ENCODE data around the gene C11orf68.

DNA sequence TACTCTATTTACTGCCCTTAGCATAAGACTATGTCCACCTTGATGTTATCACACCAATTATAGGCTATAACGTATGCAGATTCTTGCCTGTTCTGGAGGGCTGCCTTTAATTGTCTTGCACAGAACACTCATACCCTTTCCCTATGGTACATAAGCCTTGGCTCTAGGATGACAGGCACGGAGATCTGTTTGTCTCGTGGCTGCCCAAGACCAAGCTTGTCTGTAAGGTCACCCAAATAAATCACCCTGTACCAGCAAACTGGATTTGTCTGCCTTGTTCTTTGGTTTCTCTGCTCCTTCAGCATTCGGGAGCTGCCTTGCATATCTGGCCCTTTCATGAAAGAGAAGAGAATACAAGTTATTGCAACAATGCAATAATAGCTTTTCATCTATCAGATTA is 18.9 kb upstream of the C11orf68 start:
- TF ChIP-seq POLR2A (IDR thresholded peaks at IDR 0.05), result no peak
- no peak for TF ChIP-seq CTCF (IDR thresholded peaks at IDR 0.05)
